SU-DHL-6 (cell line): Measurements from ENCODE around the gene SH3BP5.

Source experiments
- H2AFZ ChIP-seq: fragments of 200-600 bp; sonication (generic); 2 replicates; pipeline ENCODE4 v1.6.1; 2014; ENCODE audit warnings: low read depth, mild to moderate bottlenecking, moderate library complexity, mixed read lengths, antibody characterized with exemption, low read length; ENCODE audit not compliant: severe bottlenecking
- H3F3A ChIP-seq: fragments of 200-600 bp; shearing (Covaris generic); 2 replicates; pipeline ENCODE4 v1.6.0; 2016; ENCODE audit warnings: antibody characterized with exemption, mild to moderate bottlenecking; ENCODE audit not compliant: insufficient read depth
- H3K27ac ChIP-seq: fragments of 200-600 bp; sonication (generic); 2 replicates; pipeline ENCODE4 v1.5.1; 2016; ENCODE audit warnings: low read depth, mild to moderate bottlenecking, low read length, moderate library complexity, mixed read lengths
- H3K27me3 ChIP-seq: fragments of 200-600 bp; sonication (generic), shearing (Covaris generic); 2 replicates; pipeline ENCODE4 v1.6.0; 2014; ENCODE audit warnings: mild to moderate bottlenecking, low read length
- H3K36me3 ChIP-seq: fragments of 200-600 bp; sonication (generic); 2 replicates; pipeline ENCODE4 v1.6.1; 2014; ENCODE audit warnings: mild to moderate bottlenecking, low read length, mixed read lengths
- H3K4me2 ChIP-seq: fragments of 300-600, 200-600 bp; shearing (Covaris generic), sonication (generic); 2 replicates; pipeline ENCODE4 v1.6.0; 2014; ENCODE audit warnings: low read length, low read depth, mild to moderate bottlenecking; ENCODE audit not compliant: poor library complexity, severe bottlenecking
- H3K4me3 ChIP-seq: fragments of 200-600 bp; sonication (generic); 2 replicates; pipeline ENCODE4 v1.5.1; 2014; ENCODE audit warnings: antibody characterized with exemption, low read length, mild to moderate bottlenecking, mixed read lengths; ENCODE audit not compliant: insufficient read depth, poor library complexity, severe bottlenecking
- H3K79me2 ChIP-seq: fragments of 200-600 bp; sonication (generic); 2 replicates; pipeline ENCODE4 v1.6.1; 2014; ENCODE audit warnings: mild to moderate bottlenecking, low read length, moderate library complexity; ENCODE audit not compliant: insufficient read depth
- H3K9ac ChIP-seq: fragments of 200-600 bp; sonication (generic); 2 replicates; pipeline ENCODE4 v1.7.0; 2014; ENCODE audit warnings: mild to moderate bottlenecking, low read length
- H3K9me2 ChIP-seq: fragments of 200-600 bp; sonication (generic); replicated peaks from 2 replicates; pipeline ENCODE4 v1.6.1; 2014; ENCODE audit warnings: low read length; ENCODE audit not compliant: insufficient read depth
- H3K9me3 ChIP-seq: fragments of 200-600 bp; sonication (generic); 2 replicates; pipeline ENCODE4 v1.6.1; 2014; ENCODE audit warnings: low read length, mixed read lengths; ENCODE audit not compliant: insufficient read depth
- H4K20me1 ChIP-seq: fragments of 200-600 bp; sonication (generic); 2 replicates; pipeline ENCODE4 v1.6.1; 2014; ENCODE audit warnings: low read depth, mild to moderate bottlenecking, antibody characterized with exemption, low read length, moderate library complexity, mixed read lengths
- EZH2phosphoT487 ChIP-seq: fragments of 200-600 bp; sonication (generic), shearing (Covaris generic); conservative IDR thresholded peaks from 2 replicates; pipeline ENCODE4 v1.6.1; 2018; ENCODE audit warnings: mild to moderate bottlenecking, antibody characterized with exemption, low read length, moderate library complexity, mixed read lengths
- TF ChIP-seq, protein P1 (sequence below): fragments of 200-600 bp; sonication (generic); IDR thresholded peaks from one replicate; pipeline ENCODE4 v1.5.1; 2017; ENCODE audit warnings: antibody characterized with exemption, mild to moderate bottlenecking, low read length, moderate library complexity; ENCODE audit not compliant: insufficient read depth, poor library complexity, severe bottlenecking

Gene SH3BP5

DNA sequence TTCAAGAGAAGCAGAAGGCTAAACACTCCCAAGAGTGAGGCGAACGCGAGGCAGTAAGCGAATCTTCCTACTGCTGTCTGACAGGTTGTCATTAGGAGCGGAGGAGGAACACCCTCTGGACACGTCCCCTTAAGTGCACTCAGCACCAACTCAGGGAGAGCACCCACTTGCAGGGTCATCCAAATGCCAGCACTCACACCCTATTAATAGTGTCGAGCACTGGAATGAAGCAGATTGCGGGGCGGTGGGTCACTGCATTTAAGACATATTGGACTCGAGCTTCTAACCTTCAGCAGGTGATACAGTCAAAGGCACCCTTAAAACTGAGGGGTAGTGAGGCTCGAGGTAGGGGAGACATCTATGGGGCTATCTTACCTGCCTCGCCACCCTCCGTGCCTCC lies 28.7 kb downstream of the SH3BP5 start:
- Histone ChIP-seq H3K9ac (no peak overlapping the region), H3K4me2 (no peak overlapping the region), H3K9me3 (no peaks in the 10 kb centered on the region), H3F3A (no peaks in the 10 kb centered on the region), H2AFZ (no peak overlapping the region), H3K4me3 (no peak overlapping the region), H4K20me1 (no peaks in the 10 kb centered on the region), H3K9me2 (no peaks in the 10 kb centered on the region), H3K79me2 (no peaks in the 10 kb centered on the region), H3K27ac (no peak overlapping the region), H3K27me3 (no peaks in the 10 kb centered on the region), H3K36me3 (no peaks in the 10 kb centered on the region)
- TF ChIP-seq EZH2phosphoT487: no peak
- TF ChIP-seq, protein P1, sequence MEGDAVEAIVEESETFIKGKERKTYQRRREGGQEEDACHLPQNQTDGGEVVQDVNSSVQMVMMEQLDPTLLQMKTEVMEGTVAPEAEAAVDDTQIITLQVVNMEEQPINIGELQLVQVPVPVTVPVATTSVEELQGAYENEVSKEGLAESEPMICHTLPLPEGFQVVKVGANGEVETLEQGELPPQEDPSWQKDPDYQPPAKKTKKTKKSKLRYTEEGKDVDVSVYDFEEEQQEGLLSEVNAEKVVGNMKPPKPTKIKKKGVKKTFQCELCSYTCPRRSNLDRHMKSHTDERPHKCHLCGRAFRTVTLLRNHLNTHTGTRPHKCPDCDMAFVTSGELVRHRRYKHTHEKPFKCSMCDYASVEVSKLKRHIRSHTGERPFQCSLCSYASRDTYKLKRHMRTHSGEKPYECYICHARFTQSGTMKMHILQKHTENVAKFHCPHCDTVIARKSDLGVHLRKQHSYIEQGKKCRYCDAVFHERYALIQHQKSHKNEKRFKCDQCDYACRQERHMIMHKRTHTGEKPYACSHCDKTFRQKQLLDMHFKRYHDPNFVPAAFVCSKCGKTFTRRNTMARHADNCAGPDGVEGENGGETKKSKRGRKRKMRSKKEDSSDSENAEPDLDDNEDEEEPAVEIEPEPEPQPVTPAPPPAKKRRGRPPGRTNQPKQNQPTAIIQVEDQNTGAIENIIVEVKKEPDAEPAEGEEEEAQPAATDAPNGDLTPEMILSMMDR: no peak

DNA sequence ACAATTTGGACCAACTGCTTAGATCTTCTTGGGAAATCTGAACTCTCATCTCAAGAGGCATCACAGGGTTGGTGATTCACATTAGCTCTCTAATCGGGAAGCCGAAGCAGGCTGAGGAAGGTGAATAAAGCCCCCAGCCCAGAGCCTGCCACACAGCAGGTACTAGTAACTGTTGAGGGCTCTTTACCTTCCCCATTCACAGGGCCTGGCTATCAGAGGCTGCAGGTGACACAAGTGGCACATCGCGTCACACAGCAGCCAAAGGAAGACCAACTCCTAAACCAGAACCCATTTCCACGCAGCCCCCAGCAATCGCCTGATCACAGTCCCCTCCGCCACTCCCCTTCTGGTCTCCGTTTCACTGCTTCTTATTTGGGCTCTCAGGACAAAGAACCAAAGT lies 29.2 kb downstream of the SH3BP5 start:
- Histone ChIP-seq H3K27ac (no peak overlapping the region), H3F3A (no peaks in the 10 kb centered on the region), H3K27me3 (no peaks in the 10 kb centered on the region), H3K9ac (no peak overlapping the region), H3K9me2 (no peaks in the 10 kb centered on the region), H3K4me2 (no peak overlapping the region), H3K4me3 (no peak overlapping the region), H4K20me1 (no peaks in the 10 kb centered on the region), H3K9me3 (no peaks in the 10 kb centered on the region), H3K79me2 (no peaks in the 10 kb centered on the region), H2AFZ (no peak overlapping the region), H3K36me3 (no peaks in the 10 kb centered on the region)
- TF ChIP-seq, protein P1: no peak
- no peak for TF ChIP-seq EZH2phosphoT487

DNA sequence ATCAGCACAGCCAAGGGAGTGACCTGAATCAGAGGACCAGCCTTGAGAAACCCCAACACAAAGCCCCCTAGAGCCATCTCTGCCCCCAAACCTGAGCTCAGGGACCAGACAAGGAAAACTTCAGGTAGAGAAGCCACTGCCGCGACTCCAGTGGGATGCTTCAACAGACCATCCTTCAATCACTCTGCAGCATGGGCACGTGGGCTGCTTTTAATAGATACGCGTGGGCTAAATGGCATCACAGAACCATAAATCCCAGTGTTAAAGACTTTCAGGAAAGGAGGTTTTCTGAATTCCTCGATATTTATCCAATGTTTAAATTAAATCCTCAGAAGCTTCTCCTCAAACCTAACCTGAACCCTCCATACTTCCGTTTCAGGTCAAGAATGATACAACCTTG lies 30.6 kb downstream of the SH3BP5 start:
- H4K20me1 ChIP-seq: no peaks in the 10 kb centered on the region
- no peaks in the 10 kb centered on the region for H3K9me3 ChIP-seq
- no peaks in the 10 kb centered on the region for H3K79me2 ChIP-seq
- H3K27ac ChIP-seq: no peak overlapping the region
- no peaks in the 10 kb centered on the region for H3K9me2 ChIP-seq
- H2AFZ ChIP-seq: no peak overlapping the region
- H3K36me3 ChIP-seq: no peaks in the 10 kb centered on the region
- no peak overlapping the region for H3K4me3 ChIP-seq
- TF ChIP-seq EZH2phosphoT487: no peak
- TF ChIP-seq, protein P1: no peak
- no peaks in the 10 kb centered on the region for H3F3A ChIP-seq
- no peaks in the 10 kb centered on the region for H3K27me3 ChIP-seq
- H3K4me2 ChIP-seq: no peak overlapping the region
- no peak overlapping the region for H3K9ac ChIP-seq
